GM19099 (cell line): ENCODE results near the gene ZNF609.

Experiments used
- POLR2A ChIP-seq: IDR thresholded peaks from 3 replicates; pipeline ENCODE4 v1.6.1; 2011; ENCODE audit warnings: low read depth; ENCODE audit not compliant: insufficient read length; ENCODE audit errors: extremely low read depth

Gene ZNF609

GRCh38 chr15:64460206-64460723 is at the start of gene ZNF609:
TSS of gene ZNF609 (plus strand) at chr15:64460578. CDS start at chr15:64499420, 38,842 bp downstream.
- peak; percentile 70 for TF ChIP-seq POLR2A

GRCh38 chr15:64412216-64412615 is 48.2 kb upstream of the ZNF609 start:
- no peak for TF ChIP-seq POLR2A

GRCh38 chr15:64422697-64423096 is 37.7 kb upstream of the ZNF609 start:
- TF ChIP-seq POLR2A, result no peak

GRCh38 chr15:64423970-64424369 is 36.4 kb upstream of the ZNF609 start:
- TF ChIP-seq POLR2A, result no peak

- no peak for TF ChIP-seq POLR2A
Measured at GRCh38 chr15:64425221-64425620, 35.2 kb upstream of the ZNF609 start.

- TF ChIP-seq POLR2A, result no peak
Measured at GRCh38 chr15:64426845-64427465, 33.4 kb upstream of the ZNF609 start.

- TF ChIP-seq POLR2A, result no peak
Measured at GRCh38 chr15:64429448-64429847, 30.9 kb upstream of the ZNF609 start.

- no peak for TF ChIP-seq POLR2A
Measured at GRCh38 chr15:64430000-64430735, 30.2 kb upstream of the ZNF609 start.

GRCh38 chr15:64437982-64438381 is 22.4 kb upstream of the ZNF609 start:
- no peak for TF ChIP-seq POLR2A

GRCh38 chr15:64438653-64439447 is 21.5 kb upstream of the ZNF609 start:
- TF ChIP-seq POLR2A, result no peak

- no peak for TF ChIP-seq POLR2A
Measured at GRCh38 chr15:64441852-64442251, 18.5 kb upstream of the ZNF609 start.

- no peak for TF ChIP-seq POLR2A
Measured at GRCh38 chr15:64443016-64443415, 17.4 kb upstream of the ZNF609 start.

GRCh38 chr15:64443747-64444621 is 16.4 kb upstream of the ZNF609 start:
- TF ChIP-seq POLR2A, result no peak

- TF ChIP-seq POLR2A, result no peak
Measured at GRCh38 chr15:64444836-64445235, 15.5 kb upstream of the ZNF609 start.
